ENCODE measurements around the gene GAP43.

The GAP43 gene

GRCh38 chr3:115623044-115623868 is at the start of gene GAP43:
Gene GAP43 (plus strand): TSS chr3:115623510. CDS start chr3:115623690, 180 bp downstream.
- FAIRE-seq = no peak

- no peak for FAIRE-seq
Observed at GRCh38 chr3:115576325-115576875, 46.9 kb upstream of the GAP43 start.

GRCh38 chr3:115577000-115577399 is 46.3 kb upstream of the GAP43 start:
- FAIRE-seq = no peak

- no peak for FAIRE-seq
Observed at GRCh38 chr3:115578331-115578730, 45.0 kb upstream of the GAP43 start.

- FAIRE-seq = no peak
Observed at GRCh38 chr3:115580566-115580965, 42.7 kb upstream of the GAP43 start.

- FAIRE-seq = no peak
Observed at GRCh38 chr3:115581362-115582135, 41.8 kb upstream of the GAP43 start.

- no peak for FAIRE-seq
Observed at GRCh38 chr3:115588201-115589115, 34.9 kb upstream of the GAP43 start.

GRCh38 chr3:115590873-115591272 is 32.4 kb upstream of the GAP43 start:
- FAIRE-seq = no peak

GRCh38 chr3:115595611-115596275 is 27.6 kb upstream of the GAP43 start:
- FAIRE-seq = no peak

- no peak for FAIRE-seq
Observed at GRCh38 chr3:115598216-115598615, 25.1 kb upstream of the GAP43 start.

GRCh38 chr3:115602194-115602593 is 21.1 kb upstream of the GAP43 start:
- FAIRE-seq = no peak

- FAIRE-seq = no peak
Observed at GRCh38 chr3:115611630-115612029, 11.7 kb upstream of the GAP43 start.

- no peak for FAIRE-seq
Observed at GRCh38 chr3:115615001-115615814, 8.1 kb upstream of the GAP43 start.

- no peak for FAIRE-seq
Observed at GRCh38 chr3:115616461-115616860, 6.8 kb upstream of the GAP43 start.

- FAIRE-seq = no peak
Observed at GRCh38 chr3:115617591-115617990, 5.7 kb upstream of the GAP43 start.

- FAIRE-seq = no peak
Observed at GRCh38 chr3:115624029-115624741, 875 bp downstream of the GAP43 start.

- FAIRE-seq = no peak
Observed at GRCh38 chr3:115624901-115625300, 1.6 kb downstream of the GAP43 start.

GRCh38 chr3:115626006-115626409 is 2.7 kb downstream of the GAP43 start:
- no peak for FAIRE-seq

GRCh38 chr3:115626721-115627120 is 3.4 kb downstream of the GAP43 start:
- FAIRE-seq = no peak
